NCI-H2171 treated with DMSO at 0.1 percent for 48 hours (cell line): ENCODE data around the gene FTMT.
"Not testable (repeated sequence)": the region's sequence is repeated elsewhere in the genome, so short reads cannot be mapped to it uniquely, and the experiment has no call there.

Source experiments
- DNase-seq: peaks from one replicate; lab custom pipeline; 2025; lab: John Stamatoyannopoulos, UW

Gene FTMT

DNA sequence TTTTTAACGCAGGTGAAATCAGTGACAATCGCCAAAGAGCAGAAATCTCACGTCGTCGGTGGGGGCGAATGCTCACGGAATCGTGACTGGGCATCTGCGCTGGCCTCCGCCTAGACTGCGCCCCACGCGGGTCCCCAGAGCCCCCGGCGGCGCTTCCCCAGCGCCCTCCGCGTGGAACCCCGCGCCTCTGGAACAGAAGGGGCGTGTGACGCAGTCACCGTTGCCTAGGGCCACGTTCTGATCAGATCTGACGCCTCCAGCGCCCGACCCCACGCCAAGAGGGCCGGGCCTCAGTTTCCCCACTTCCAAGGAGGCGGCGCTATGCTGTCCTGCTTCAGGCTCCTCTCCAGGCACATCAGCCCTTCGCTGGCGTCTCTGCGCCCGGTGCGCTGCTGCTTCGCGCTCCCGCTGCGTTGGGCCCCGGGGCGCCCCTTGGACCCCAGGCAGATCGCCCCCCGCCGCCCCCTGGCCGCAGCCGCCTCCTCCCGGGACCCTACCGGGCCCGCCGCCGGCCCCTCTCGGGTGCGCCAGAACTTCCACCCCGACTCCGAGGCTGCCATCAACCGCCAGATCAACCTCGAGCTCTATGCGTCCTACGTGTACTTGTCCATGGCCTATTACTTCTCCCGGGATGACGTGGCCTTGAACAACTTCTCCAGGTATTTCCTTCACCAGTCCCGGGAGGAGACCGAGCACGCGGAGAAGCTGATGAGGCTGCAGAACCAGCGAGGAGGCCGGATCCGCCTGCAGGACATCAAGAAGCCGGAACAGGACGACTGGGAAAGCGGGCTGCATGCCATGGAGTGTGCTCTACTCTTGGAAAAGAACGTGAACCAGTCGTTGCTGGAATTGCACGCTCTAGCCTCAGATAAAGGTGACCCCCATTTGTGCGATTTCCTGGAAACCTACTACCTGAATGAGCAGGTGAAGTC, at the start of gene FTMT:
Gene FTMT (plus strand): TSS at position 240 of the 932 bp plus-strand sequence. CDS start 82 bp downstream, at position 322.
- no peak for DNase-seq

DNA sequence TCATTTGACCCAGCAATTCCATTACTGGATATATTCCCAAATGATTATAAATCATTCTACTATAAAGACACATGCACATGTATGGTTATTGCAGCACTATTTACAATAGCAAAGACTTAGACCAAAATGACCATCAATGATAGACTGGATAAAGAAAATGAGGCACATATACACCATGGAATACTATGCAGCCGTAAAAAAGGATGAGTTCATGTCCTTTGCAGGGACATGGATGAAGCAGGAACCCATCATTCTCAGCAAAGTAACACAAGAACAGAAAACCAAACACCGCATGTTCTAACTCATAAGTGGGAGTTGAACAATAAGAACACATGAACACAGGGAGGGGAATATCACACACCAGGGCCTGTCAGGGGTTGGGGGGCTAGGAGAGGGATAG, 46.4 kb upstream of the FTMT start:
- not testable (repeated sequence) for DNase-seq

DNA sequence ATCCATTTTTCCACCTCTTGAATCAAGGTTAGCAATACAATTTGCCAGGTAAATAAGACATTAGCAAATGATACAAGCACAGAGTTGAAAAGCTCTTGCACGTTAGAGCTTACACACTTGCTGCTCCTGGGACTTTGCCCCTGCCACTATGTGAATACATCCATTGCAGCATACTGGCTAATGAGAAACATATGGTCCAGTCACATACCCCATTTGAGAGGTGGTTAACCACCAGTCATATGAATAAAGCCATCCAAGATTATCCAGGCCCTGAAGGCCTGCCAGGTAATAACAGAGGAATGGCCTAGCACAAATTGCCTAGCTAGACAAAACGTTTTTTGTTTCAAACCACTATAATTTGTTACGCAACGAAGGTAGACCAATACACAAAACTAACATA, 45.8 kb upstream of the FTMT start:
- no peak for DNase-seq

DNA sequence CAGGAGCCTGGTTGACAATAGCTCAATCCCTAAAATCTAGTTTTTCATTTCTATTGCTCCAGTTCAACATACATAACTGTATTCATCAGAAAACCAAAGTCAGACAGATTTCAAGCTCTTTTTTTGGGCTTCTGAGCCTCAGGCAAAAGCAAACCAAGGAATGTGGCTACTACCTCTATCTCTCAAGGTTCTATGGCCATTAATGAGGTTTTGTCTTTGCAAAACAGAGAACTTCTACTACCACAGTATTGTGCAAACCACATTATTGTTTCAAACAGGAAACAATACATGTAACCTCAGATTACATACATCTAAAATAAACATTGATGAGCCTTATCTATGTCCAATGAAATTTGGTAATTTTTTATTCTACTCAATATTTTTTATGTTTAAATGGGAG, 35.5 kb upstream of the FTMT start:
- DNase-seq = no peak

DNA sequence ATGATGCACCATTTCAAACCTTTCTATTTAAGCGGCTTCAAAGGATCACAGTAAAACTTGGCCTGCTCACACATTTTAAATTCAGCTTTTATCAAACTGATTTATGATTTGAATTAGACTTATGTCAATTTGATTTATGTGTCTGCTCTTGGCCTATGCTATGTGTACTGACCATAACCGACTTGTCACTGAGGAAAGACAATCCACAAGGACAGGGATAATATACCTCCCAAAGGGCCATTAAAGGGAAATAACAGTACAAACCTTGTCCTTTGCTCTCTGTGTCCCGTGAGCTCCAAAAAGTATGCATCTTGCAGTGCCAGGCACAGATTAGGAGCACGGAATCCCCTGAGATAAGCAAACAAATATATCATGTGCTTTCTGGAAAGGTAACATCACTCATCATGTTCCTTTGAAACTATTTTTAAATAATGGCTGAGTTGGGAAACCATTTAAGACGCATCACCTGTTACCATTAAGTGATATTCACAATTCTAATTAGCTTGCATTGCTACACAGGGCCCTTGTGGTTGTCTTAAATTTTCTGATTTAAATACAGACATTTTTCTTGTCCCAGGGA, 31.9 kb upstream of the FTMT start:
- no peak for DNase-seq

DNA sequence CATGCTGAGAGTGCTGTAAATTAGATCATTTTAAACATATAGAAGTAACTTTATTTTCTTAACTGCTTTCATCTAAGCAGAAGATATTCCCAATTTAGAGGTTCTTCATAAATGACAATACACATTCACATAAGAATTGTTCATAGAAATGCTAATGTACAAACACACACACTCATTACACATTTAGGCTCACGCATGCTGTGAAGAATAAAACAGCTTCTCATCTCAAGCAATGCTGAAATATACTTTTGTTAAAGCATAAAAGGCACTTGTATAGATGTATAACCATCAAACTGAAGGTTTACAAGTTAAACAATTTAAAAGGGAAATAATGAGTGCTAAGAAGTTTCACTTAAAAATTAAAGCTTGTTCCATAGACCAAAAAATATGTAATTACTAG, 18.1 kb upstream of the FTMT start:
- DNase-seq = no peak

DNA sequence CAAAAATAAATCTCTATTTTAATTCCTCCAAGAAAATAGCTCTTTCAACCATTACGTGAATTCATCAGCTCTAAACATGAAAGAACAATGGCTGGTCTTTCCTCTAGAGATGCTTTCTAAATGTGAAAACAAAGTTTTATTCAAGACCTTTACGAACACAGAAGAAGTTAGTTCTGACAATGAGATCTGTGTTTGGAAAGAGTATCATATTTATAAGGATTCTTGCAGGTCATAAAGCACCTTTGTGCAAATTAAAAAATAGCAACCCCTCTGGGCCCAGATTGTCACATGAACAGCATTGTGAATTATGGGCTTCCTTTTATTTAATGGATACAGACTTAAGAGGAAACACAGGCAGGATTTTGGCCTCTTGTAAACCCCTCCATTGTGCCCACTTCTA, 17.7 kb upstream of the FTMT start:
- no peak for DNase-seq

DNA sequence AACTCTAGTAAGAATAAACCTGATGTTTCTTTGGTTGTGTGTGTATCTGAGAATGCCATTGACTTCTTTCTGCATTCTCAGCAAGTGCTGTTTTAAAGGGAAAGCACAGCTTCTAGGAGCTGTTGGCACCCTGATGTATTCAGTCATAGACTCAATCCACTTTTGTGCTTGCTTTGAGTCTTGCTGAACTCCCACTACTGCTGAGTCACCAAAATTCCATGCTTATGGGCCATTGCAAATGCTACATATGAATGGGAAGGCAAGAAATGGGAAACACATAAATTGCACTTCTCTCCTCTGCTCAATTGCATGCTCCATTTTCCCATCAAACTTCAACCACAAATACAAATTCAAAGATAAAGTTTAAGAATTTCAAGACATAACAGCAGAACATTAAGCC, 9.8 kb upstream of the FTMT start:
- no peak for DNase-seq

DNA sequence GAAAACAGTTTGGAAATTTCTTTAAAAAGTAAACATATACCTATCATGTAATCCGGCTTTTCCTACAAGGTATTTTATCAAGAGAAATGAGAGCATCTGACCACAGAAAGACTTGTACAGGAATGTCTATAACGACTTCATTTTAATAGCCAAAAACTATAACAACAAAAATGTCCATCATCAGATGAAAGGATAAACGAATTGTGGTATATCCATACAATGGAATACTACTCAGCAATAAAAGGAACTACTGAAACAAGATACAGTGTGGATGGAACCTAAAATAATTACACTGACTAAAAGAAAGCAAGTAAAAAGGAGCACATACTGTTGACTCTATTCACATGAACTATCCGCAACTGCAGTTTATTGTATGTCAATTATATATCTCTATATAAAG, 1.4 kb upstream of the FTMT start:
- DNase-seq = no peak

DNA sequence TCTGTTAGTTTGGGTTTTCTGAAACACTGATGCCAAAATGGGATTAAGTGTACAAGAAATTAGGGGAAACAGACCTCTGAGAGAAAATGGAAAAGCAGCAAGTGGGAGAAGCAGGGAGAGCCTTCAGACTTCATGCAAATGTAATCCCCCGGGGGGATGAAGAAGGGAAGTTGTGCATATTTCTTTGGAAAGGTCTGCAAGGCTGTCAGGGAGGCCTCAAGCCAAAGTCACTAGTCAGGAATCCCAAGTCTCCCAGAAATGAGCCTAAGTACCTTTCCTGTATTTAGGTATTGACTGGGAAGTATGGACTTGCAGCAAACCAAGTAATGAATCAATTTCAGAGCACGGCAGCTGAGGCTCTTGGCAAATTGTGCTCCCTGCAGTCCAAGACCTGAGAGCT, 2.2 kb downstream of the FTMT start:
- no peak for DNase-seq

DNA sequence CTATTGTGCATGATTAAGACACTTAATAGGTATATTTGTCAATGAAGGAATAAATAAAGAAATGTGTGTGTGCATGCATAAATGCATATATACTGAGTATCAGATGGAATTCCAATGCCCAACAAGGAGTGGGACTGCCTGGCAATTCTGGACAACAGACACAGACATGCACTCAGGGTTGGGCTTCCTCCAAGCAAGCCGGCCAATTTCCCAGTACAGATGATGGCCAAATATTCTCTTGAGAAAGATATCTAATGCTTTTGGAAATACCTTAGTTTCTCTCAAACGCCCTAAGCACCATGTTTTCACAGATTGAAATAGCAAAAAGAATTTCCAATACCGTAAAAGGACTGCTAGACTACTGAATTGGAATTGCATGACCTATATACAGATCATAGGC, 11.1 kb downstream of the FTMT start:
- DNase-seq = no peak

DNA sequence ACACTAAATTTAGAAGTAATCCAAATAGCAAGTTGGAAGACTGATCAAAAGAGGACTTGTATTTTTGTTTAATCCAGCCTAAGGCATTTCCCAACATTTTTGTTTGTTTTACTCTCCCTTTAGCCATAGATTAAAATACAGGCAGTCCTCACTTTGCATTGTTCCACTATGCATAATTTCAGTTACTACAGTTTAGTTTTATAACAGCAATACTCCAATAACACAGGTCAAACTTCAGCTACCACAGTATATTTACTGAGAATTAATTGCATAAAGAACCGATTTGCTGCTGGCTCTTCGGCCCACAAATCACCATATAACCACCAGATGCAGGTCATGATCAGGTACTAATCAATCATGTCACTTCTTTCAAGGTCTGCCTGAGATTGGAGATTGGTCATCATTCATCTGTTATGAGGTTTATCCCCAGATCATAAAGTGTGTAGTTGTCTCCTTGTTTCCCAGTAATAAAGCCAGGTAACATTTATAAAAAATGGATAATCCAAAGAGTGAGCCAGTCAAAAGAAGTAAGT, 12.1 kb downstream of the FTMT start:
- no peak for DNase-seq

DNA sequence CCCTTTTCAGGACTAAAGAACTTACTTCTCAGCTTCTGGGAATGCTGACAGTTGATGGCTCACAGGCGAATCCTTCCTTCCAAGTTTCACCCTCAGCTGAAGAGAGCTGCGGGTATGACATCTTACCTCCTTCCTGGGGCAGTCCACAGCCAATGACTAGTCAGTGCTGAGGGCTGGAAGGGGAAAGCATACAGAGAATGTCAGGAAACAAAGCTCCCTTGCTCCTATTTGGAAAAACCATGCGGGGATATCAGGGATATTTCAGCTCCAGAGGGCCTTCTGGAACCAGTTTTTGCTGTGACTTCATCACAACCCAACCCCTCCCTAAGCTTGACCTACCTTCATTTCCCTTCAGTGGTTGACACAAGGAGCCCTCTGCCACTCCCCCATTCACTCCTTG, 15.7 kb downstream of the FTMT start:
- no peak for DNase-seq

DNA sequence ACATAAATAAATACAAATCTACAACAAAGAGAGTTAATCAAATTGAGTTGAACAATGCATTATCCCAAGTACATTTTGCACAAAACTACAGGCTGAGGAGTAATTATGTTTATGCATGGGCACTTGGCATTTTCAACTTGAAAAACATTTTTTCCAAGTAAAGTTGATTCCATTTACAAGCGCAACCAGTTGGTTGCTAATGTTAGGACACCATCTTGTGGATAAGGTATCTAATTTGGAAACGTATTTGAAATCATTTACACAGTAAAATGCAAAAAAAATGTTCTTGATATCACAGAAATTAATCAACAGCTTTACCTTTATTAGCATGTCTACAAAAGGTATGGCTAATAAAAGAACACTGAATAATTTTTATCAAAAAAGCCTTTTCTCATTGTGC, 18.8 kb downstream of the FTMT start:
- no peak for DNase-seq

DNA sequence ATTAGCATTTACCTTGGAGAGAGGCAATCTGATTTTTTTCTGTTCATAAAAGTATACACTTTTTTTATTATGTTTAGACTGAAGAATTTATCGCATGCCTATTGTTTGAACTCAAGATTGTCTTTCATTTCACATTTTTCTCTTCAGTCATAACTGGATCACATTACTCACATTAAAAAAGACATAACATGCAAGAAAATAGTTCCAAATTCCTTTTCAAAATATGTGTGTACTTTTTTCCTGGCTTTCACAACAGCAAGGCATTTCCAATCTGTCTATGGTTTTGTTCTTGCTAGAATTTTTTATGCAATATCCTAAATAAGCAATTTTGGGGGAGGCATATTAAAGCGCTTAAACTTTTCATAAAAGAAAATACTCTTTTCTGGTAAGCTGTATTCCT, 21.2 kb downstream of the FTMT start:
- no peak for DNase-seq

DNA sequence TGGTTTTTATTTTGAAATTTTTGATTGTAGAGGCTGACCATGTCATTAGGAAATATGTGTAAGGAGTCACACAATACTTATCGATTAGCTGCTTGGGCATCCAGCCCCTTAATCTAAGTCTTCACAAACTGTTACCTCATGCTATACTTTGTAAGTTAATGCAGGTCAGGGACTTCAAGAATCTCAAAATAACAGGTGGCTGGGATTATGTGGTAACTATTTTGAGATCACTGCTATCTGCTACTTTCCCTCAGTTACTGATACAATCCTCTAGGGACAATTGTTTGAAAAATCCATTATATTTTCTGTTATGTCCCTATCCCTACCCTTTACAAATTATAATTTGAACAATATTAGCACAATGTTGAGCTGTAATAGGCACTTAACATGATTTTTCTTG, 21.7 kb downstream of the FTMT start:
- DNase-seq = no peak

DNA sequence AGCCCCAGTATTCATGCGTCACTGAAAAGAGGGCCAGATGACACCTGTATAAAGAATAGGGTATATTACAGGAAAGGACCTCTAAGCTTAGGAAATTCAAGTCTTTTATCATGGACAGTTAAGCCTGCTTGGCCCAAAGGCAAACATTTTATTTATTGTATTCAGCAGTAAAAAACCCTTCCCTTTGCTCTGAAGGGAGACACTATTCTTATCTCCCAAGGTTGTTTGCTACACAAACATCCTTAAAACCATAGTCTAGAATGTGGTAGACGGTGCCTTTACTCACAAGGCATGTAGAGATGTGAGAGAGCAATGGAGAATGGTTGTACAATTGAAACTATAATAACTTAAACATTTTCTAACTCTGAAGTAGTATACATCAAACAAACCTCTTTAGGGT, 33.9 kb downstream of the FTMT start:
- DNase-seq = no peak

DNA sequence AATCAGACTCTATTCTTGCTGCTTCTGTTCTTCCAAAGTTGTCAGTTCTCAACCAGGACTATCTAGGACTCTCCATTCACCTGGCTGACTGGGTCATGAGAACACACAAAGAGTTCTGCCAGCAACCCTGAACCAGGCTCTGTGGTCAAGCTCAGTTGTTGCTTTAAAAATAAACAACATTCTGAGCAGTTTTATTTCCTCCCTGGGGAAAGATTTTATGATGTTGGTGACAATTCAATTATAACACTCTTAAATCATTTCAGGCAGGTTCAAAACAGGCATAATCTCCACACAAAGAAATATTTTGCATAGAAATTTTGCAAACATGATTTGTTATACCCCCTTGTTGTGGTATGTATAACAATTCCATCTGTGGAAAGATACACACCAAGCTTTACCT, 36.0 kb downstream of the FTMT start:
- DNase-seq = no peak

DNA sequence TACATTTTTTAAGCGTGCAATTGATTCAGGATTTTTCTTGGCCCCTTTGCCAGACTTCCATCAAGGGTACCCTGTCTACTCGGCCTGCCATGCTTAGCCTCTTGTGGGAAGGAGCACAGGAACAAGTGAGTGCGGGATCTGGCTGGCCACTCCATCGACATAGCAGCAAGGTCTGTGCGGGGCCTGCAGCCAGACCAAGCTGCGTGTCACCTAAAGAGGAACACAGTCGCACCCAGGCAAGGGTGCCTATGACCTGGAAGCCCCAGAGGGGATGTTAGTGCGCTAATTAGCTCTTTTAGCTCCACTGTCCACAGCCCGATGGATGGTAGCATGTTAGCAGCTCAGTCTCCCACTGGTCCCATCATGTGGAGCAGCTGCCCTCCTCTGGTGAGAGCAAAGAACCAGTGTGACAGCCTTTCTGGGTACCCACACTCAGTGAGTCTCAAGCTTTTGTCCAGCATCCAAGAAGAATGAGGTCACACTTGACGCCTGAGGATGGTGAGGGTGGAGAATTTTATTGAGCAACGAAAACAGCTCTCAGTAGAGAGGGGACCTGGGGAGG, 38.7 kb downstream of the FTMT start:
- no peak for DNase-seq

DNA sequence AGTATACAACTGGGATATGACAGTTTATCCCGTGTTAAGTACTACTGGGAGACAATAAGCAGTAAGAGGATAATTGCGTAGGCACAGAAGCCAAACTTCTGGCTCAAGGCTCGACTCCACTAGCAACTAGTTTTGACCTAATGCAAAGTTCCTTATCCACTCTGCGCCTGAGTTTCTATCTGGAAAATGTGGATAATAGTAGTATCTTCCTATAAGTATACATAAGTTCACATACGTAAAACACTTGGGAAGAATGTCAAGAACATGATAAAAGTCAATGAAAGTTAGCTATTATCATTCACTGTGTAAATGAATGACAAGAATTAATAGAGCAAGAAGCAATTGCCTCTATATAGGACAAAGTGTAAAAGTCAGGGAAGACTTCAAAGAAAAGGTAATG, 45.7 kb downstream of the FTMT start:
- DNase-seq = no peak

DNA sequence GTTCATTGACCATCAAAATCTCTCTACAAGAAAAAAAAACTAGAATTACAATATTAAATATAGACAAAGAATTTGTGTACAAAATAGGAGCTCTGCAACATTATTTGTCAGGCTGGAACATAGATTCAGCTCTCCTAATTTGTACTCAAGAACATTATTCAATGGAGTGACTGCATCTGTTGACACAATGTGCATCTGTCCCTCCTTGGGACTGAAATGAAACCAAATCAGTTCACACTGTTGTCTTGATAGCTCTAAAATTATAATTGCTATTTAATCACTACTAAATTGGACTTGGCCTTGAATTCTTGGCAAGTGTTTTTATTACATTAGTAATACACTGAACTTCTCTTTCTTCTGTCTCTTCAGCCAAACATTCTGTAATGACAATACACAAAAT, 47.7 kb downstream of the FTMT start:
- DNase-seq = no peak
